ENCODE results near the gene AGMO.

Gene AGMO

DNA sequence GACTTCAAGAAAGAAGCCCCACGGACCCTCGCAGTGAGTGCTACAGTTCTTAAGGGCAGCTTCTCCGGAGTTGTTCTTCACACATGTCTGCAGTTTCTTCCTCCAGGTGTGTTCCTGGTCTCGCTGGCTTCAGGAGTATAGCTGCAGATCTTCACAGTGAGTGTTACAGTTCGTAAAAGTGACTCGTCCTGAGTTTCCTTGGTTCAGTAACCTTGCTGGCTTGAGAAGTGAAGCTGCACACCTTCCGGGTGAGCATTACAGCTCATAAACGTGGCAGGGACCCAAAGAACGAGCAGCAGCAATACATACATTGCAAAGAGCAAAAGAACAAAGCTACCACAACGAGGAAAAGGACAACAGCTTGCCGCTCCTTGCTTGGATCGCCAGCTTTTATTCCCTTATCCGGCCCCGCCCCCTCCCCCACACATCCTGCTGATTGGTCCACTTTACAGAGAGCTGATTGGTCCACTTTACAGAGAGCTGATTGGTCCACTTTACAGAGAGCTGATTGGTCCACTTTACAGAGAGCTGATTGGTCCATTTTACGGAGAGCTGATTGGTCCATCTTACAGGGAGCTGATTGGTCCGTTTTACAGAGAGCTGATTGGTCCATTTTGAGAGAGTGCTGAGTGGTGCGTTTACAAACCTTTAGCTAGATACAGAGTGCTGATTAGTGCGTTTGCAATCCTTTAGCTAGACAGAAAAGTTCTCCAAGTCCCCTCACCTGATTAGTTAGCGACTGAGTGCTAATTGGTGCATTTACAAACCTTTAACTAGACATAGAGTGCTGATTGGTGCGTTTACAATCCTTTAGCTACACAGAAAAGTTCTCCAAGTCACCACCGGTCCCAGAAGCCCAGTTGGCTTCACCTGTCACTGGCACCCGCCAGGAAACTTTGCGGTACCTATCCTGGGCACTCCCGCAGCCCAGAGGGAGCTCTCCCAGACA lies 165.3 kb downstream of the AGMO start:
- no peak overlapping the region for H3K27ac Mint-ChIP-seq
- no peaks in the 10 kb centered on the region for H3K27me3 Mint-ChIP-seq
- H3K4me3 Mint-ChIP-seq: no peak overlapping the region

DNA sequence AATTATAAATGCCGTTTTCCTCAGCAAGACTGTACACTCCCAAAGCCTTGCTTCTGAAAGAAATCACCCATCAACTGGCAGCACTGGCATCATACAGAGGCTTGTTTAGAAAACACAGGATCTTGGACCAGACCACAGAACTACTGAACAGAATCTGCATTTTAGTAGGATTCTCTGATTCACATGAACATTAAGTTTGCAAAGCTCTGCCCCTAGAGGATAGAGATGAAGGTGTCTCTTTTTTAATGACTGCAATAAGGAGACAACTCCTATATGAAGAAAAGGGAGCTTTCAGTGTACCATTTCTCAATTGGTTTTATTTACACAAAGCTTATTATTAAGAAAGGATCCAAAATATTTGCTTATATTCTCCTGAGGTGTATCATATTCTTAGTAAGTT lies 172.7 kb downstream of the AGMO start:
- Mint-ChIP-seq H3K4me1 (ENCODE audit: low read depth) (no peaks in the 10 kb centered on the region), H3K9me3 (ENCODE audit: low read depth) (no peaks in the 10 kb centered on the region), H3K27me3 (no peaks in the 10 kb centered on the region), H3K27ac (no peak overlapping the region), H3K36me3 (no peaks in the 10 kb centered on the region), H3K4me3 (no peak overlapping the region)

More for the DNA sequence above, 165.3 kb downstream of the AGMO start:
- H3K4me1 Mint-ChIP-seq (ENCODE audit: low read depth): no peaks in the 10 kb centered on the region
- H3K36me3 Mint-ChIP-seq: no peaks in the 10 kb centered on the region
- peaks cover 16% of the 10 kb centered on the region for H3K9me3 Mint-ChIP-seq (ENCODE audit: low read depth)

DNA sequence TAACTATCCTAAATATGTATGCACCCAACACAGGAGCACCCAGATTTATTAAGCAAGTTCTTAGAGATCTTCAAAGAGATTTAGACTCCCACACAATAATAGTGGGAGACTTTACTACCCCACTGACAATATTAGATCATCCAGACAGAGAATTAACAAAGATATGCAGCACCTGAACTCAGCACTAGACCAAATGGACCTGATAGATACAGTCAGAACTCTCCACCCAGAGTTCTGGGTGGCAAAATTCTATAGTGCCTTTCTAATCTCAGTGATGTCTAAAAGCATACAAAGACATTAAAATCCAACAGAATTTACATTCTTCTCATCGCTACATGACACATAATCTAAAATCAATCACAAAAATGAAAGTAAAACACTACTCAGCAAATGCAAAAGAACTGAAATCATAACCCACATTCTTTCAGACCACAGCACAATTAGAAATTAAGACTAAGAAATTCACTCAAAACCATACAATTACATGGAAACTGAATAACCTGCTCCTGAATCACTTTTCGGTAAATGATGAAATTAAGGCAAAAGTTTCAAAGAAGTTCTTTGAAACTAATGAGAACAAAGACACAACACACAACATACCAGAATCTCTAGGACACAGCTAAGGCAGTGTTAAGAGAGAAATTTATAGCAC lies 183.2 kb downstream of the AGMO start:
- no peak overlapping the region for H3K27ac Mint-ChIP-seq
- no peak overlapping the region for H3K4me3 Mint-ChIP-seq
- H3K27me3 Mint-ChIP-seq: no peaks in the 10 kb centered on the region
- H3K9me3 Mint-ChIP-seq (ENCODE audit: low read depth): peaks cover 7% of the 10 kb centered on the region
- no peaks in the 10 kb centered on the region for H3K36me3 Mint-ChIP-seq
- no peaks in the 10 kb centered on the region for H3K4me1 Mint-ChIP-seq (ENCODE audit: low read depth)

DNA sequence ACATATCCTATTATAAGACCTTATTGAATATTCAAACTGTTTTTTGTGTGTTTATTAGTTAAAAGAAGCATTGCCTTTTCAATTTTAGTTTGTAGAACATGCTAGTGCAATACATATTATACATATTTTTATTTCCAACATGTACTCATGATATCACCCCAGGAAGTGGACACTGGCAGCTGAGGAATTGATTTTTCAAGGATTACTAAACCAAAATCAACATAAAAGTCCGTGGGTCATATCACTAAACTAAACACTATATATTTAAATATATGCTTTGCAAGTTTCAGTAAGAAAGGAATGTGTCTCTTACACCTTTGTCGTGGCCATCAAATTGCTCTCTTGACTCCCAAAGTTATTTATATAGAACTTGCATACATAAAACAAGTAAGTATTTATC lies 185.2 kb downstream of the AGMO start:
- Mint-ChIP-seq H3K4me1 (ENCODE audit: low read depth) (no peaks in the 10 kb centered on the region), H3K27me3 (no peaks in the 10 kb centered on the region), H3K36me3 (no peaks in the 10 kb centered on the region), H3K4me3 (no peak overlapping the region), H3K27ac (no peak overlapping the region), H3K9me3 (ENCODE audit: low read depth) (peaks cover 7% of the 10 kb centered on the region)

DNA sequence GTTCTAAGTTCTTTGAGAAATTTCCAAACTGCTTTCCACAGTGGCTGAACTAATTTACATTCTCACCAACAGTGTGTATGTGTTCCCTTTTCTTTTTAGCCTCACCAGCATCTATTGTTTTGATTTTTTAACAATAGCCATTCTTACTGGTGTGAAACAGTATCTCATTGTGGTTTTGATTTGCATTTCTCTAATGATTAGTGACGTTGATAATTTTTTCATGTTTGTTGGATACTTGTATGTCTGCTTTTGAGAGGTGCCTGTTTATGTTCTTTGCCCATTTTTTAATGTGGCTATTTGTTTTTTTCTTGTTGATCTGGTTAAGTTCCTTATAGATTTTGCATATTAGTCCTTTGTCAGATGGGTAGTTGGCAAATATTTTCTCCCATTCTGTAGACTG lies 191.4 kb downstream of the AGMO start:
- Mint-ChIP-seq H3K4me3 (no peak overlapping the region), H3K4me1 (ENCODE audit: low read depth) (no peaks in the 10 kb centered on the region), H3K27me3 (no peaks in the 10 kb centered on the region), H3K27ac (no peak overlapping the region), H3K9me3 (ENCODE audit: low read depth) (peaks cover 4% of the 10 kb centered on the region), H3K36me3 (no peaks in the 10 kb centered on the region)

DNA sequence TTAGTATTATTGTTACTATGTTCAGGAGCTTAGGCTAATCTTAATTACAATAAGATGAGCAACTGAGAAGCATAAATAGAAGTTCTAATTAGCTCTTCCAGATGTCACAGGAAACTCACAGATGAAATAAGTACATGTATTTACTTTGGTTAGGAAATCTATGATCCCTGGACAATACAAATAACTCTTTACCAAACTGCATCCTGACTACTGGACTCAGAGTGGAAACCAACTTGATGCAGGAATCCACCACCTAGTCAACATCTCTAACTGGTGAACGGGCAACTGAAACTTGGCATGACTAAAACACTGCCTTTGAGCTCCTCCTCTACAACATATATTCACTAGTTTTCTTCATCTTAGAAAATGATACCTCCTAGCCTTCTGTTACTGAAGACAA lies 193.2 kb downstream of the AGMO start:
- H3K4me3 Mint-ChIP-seq: no peak overlapping the region
- H3K9me3 Mint-ChIP-seq (ENCODE audit: low read depth): peaks cover 4% of the 10 kb centered on the region
- no peaks in the 10 kb centered on the region for H3K4me1 Mint-ChIP-seq (ENCODE audit: low read depth)
- no peaks in the 10 kb centered on the region for H3K36me3 Mint-ChIP-seq
- H3K27me3 Mint-ChIP-seq: no peaks in the 10 kb centered on the region
- no peak overlapping the region for H3K27ac Mint-ChIP-seq

DNA sequence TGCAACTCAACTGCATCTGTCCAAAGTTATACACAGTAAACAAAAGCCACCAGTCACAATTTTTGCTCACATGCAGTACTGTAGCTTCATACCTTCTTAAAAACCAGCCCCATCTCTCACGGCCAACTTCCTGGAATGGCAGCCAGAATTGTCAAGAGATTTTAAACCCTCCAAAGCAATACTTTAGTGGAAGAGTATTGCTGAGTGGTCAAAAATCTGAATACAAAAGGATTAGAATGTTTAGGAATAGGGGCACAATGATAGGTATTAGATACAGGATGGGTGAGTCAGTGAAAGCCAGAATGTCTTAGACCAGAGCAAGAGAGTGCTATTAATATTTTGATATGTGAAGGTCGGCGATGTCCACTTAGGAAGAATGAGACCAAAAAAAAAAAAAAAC lies 193.9 kb downstream of the AGMO start:
- H3K9me3 Mint-ChIP-seq (ENCODE audit: low read depth): peaks cover 4% of the 10 kb centered on the region
- H3K27me3 Mint-ChIP-seq: no peaks in the 10 kb centered on the region
- no peak overlapping the region for H3K4me3 Mint-ChIP-seq
- H3K4me1 Mint-ChIP-seq (ENCODE audit: low read depth): no peaks in the 10 kb centered on the region
- H3K27ac Mint-ChIP-seq: no peak overlapping the region
- H3K36me3 Mint-ChIP-seq: no peaks in the 10 kb centered on the region

DNA sequence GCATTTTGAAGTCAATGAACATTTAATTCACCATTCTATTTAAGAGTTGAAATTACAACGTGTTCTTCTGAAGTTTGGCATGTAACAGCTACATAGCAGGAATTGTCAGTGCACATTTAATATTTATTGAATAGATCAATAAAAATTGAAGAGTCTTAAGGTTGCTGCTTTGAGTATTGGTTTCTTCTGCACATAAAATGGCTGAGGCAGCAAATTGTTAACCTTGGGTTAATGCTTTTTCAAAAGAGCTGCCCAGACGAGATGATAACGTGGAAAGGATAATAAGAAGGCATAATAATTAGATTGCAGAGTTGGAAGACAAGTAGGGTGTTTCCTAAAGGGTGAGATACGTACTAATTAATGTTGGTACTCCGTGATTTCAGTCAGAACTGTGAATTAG lies 203.7 kb downstream of the AGMO start:
- peaks cover 3% of the 10 kb centered on the region for H3K9me3 Mint-ChIP-seq (ENCODE audit: low read depth)

DNA sequence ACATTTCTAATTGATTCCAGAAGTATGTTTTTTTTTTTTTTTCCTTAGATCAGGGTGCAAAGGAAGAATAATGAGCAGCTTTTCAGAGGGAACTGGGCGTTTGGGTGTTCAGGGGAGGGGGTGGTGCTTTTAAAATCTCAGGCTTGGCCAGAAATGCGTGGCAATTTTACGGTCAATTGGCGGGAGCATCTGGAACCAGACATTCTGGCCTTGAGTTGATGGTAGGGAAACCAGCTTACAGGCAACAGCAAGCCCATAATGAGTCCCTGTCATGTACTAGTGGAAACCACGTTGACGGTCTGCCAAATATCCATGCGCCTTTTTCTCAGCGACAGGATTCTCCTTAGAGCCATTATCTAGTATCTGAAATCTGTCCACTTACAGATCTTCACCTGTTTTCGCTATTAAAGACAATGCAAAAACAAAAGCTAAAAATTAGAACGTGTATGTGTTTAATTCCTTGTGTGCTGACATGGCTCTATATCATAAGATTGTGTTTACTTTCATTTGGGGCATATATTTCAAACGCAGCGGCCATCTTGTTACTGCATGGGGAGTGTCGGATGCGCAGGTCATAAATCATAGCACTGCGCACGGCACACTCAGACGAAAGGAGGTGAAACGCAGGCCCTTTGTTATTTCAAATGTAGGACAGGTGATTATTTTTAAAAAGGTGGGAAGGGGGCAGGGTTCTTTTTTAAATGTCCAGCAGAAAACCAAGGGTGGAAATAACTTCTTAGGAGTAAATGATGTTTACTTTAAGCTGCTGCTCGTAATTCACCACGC lies 209.2 kb downstream of the AGMO start:
- Mint-ChIP-seq H3K27me3 (no peaks in the 10 kb centered on the region), H3K4me1 (ENCODE audit: low read depth) (no peaks in the 10 kb centered on the region), H3K36me3 (no peaks in the 10 kb centered on the region), H3K9me3 (ENCODE audit: low read depth) (peaks cover 3% of the 10 kb centered on the region), H3K4me3 (no peak overlapping the region), H3K27ac (no peak overlapping the region)

More for the DNA sequence above, 203.7 kb downstream of the AGMO start:
- Mint-ChIP-seq H3K36me3 (no peaks in the 10 kb centered on the region), H3K4me1 (ENCODE audit: low read depth) (no peaks in the 10 kb centered on the region), H3K27ac (no peak overlapping the region), H3K27me3 (no peaks in the 10 kb centered on the region), H3K4me3 (no peak overlapping the region)

DNA sequence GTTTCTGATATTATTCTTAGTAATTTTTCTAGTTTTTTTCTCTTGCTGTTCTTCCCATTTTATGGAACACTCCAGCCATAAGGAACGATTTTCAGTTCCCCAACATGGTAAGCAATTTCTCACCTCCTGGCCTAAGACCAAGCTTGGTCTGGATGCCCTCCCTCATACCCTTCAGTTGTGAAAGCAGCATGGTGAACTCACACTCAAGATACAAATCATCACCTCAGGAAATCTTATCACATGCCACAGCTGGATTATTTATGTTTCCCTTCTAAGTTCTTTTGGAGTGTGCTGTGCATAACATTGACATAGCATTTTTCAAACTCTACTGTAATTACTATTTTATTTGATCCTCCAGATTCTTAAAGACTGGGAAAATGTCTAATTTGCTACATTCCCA lies 216.6 kb downstream of the AGMO start:
- Mint-ChIP-seq H3K9me3 (ENCODE audit: low read depth) (peaks cover 9% of the 10 kb centered on the region), H3K27me3 (no peaks in the 10 kb centered on the region), H3K4me1 (ENCODE audit: low read depth) (no peaks in the 10 kb centered on the region), H3K27ac (no peak overlapping the region), H3K4me3 (no peak overlapping the region), H3K36me3 (no peaks in the 10 kb centered on the region)

DNA sequence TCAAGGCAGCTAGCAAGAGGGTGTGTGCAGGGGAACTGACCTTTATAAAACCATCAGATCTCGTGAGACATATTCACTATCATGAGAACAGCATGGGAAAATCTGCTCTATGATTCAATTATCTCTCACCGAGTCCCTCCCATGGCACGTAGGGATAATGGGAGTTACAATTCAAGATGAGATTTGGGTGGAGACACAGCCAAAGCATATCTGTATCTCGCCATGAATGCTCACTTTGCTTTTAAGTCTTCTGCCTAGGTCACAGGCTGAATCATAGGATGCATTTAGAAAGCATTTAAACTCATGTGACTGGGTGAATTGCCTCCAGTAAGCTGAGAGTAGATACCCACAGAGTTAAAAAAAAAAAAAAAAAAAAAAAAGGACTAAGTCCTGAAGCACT lies 220.0 kb downstream of the AGMO start:
- no peaks in the 10 kb centered on the region for H3K27me3 Mint-ChIP-seq
- H3K27ac Mint-ChIP-seq: no peak overlapping the region
- H3K36me3 Mint-ChIP-seq: no peaks in the 10 kb centered on the region
- no peak overlapping the region for H3K4me3 Mint-ChIP-seq
- peaks cover 5% of the 10 kb centered on the region for H3K9me3 Mint-ChIP-seq (ENCODE audit: low read depth)
- no peaks in the 10 kb centered on the region for H3K4me1 Mint-ChIP-seq (ENCODE audit: low read depth)

DNA sequence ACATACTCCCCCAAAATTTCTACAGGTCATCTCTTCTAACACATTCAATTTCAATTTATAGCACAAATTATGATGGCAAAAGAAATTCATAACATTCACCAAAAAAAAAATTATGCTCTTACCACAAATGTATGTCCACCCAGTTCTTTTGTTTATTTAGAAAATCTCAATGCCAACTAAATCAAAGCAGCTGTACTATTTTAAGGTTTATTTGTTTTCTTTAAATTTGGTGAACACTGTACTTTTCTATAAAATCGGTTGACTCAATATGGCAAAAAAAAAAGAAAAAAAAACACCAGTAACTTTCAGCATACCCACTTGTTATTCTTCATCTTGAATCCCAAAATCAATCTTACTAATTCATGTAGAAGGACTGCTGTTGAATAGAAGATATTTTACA lies 225.7 kb downstream of the AGMO start:
- Mint-ChIP-seq H3K4me1 (ENCODE audit: low read depth) (no peaks in the 10 kb centered on the region), H3K36me3 (no peaks in the 10 kb centered on the region), H3K27me3 (no peaks in the 10 kb centered on the region), H3K27ac (no peak overlapping the region), H3K4me3 (no peak overlapping the region), H3K9me3 (ENCODE audit: low read depth) (peaks cover 5% of the 10 kb centered on the region)

DNA sequence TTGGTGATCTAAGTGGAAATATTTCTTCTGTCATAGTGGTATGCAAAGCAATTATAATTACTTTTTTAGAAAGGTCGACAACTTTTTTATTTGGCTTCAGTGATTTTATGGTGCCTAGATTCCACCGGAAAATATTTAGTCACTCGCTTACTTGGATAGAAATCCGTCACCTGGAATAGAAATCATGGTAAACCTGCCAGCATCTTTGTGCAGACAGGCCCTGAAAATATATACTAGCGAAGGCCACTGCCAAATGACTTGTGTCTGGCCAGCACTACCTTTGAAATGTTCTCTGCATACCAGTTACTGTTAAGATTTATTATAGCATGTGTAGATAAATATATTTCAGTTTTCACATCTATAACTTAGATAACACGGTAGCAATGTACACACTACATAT lies 226.4 kb downstream of the AGMO start:
- Mint-ChIP-seq H3K27ac (no peak overlapping the region), H3K4me3 (no peak overlapping the region), H3K27me3 (no peaks in the 10 kb centered on the region), H3K4me1 (ENCODE audit: low read depth) (no peaks in the 10 kb centered on the region), H3K9me3 (ENCODE audit: low read depth) (peaks cover 5% of the 10 kb centered on the region), H3K36me3 (no peaks in the 10 kb centered on the region)

DNA sequence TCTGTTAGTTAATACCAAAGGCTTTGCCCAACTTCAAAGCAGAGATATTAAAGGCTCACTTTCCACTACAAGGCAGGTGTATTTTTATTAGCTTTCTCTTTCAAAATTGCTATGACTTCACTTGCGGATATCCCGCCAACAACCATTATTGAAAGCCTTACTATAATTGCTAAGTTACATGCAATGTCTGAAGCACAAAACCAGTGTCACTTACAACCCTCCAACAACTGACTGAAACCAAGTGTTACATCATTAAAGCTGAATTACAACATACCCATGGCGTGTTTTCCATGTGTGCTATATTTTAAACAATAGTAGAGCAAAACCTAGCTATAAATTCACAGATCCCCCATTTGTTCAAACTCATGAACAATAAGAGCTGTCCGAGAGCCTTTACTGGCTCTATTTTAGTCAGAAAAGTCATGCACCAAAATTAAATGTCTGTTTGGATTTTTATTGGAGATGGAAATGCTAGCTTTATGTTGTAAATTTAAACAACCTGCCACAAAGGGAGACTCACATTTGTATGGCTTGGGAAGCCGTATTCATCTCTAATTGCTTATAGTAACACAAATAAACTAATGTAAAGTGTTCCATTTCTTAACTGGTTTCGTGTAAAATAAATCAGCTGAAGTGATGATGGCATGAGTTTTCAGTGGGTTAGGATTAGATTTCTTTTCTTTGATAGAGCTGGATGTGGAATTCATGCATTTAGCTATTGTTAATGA lies 227.1 kb downstream of the AGMO start:
- no peaks in the 10 kb centered on the region for H3K27me3 Mint-ChIP-seq
- H3K9me3 Mint-ChIP-seq (ENCODE audit: low read depth): peaks cover 5% of the 10 kb centered on the region
- no peaks in the 10 kb centered on the region for H3K36me3 Mint-ChIP-seq
- H3K4me3 Mint-ChIP-seq: no peak overlapping the region
- H3K27ac Mint-ChIP-seq: no peak overlapping the region
- H3K4me1 Mint-ChIP-seq (ENCODE audit: low read depth): no peaks in the 10 kb centered on the region
